SK-N-SH (cell line): ENCODE measurements around the gene THEMIS.
A peak's percentile ranks its signal among the peaks of the same experiment; 100 is the strongest.

Experiments used
- EP300 ChIP-seq, 2 experiments: IDR thresholded peaks; 2 replicates each; pipeline versions ENCODE4 v1.4.0 to v1.6.1; 2012; ENCODE audit warnings: borderline replicate concordance in 1 of 2, low read depth in 1 of 2, low read length in 1 of 2
- EZH2phosphoT487 ChIP-seq: fragments of 200-600 bp; sonication (generic); IDR thresholded peaks from 2 replicates; pipeline ENCODE4 v1.6.1; 2017; ENCODE audit warnings: low read depth, mixed run types, mild to moderate bottlenecking, antibody characterized with exemption, moderate library complexity, borderline replicate concordance
- FOXM1 ChIP-seq: IDR thresholded peaks from 2 replicates; pipeline ENCODE4 v1.4.0; 2012; ENCODE audit warnings: low read depth, mild to moderate bottlenecking
- GABPA ChIP-seq: IDR thresholded peaks from 2 replicates; pipeline ENCODE4 v1.4.0; 2012; ENCODE audit warnings: low read depth, mild to moderate bottlenecking
- MEF2A ChIP-seq: IDR thresholded peaks from 2 replicates; pipeline ENCODE4 v1.4.0; 2012; ENCODE audit warnings: low read depth, borderline replicate concordance
- MXI1 ChIP-seq: IDR thresholded peaks from 2 replicates; pipeline ENCODE4 v1.6.1; 2012; ENCODE audit warnings: mild to moderate bottlenecking, low read depth, low read length, improper control_type of control experiment
- POLR2AphosphoS5 ChIP-seq: IDR thresholded peaks from 2 replicates; pipeline ENCODE4 v1.6.1; 2012; ENCODE audit warnings: low read depth, low read length
- RCOR1 ChIP-seq: fragments of 150-350 bp; IDR thresholded peaks from 2 replicates; pipeline ENCODE4 v1.6.1; 2017; ENCODE audit warnings: antibody characterized with exemption, low read length
- SMC3 ChIP-seq: IDR thresholded peaks from 2 replicates; pipeline ENCODE4 v1.6.1; 2012; ENCODE audit warnings: low read depth, low read length, improper control_type of control experiment
- YY1 ChIP-seq: IDR thresholded peaks from 2 replicates; pipeline ENCODE4 v1.4.0; 2012; ENCODE audit warnings: low read depth, mild to moderate bottlenecking
- TF ChIP-seq, protein P1 (sequence below): fragments of 200-600 bp; sonication (generic); IDR thresholded peaks from 2 replicates; pipeline ENCODE4 v1.6.1; 2017; ENCODE audit warnings: antibody characterized with exemption, mild to moderate bottlenecking, moderate library complexity
- TF ChIP-seq, protein P2 (sequence below): IDR thresholded peaks from 2 replicates; pipeline ENCODE4 v1.6.1; 2012; ENCODE audit warnings: mild to moderate bottlenecking, low read depth, low read length, moderate library complexity

DNA sequence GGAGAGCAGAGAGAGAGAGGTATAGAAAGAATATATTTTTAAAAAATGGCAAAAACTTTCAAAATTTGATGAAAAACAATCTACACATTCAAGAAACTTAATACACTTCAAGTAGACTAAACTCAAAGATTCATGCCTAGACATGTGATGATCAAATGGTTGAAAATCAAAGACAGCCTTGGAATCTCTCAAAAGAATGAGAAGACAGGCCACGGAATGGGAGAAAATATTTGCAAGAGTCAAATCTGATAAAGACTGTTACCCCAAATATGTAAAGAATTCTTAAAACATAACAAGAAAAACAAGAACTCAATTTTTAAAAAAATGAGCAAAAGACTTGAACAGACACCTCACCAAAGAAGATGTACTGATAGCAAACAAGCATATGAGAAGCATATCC lies 49.7 kb downstream of the THEMIS start:
- no peak for TF ChIP-seq EZH2phosphoT487
- TF ChIP-seq MXI1 = no peak
- TF ChIP-seq, protein P1, sequence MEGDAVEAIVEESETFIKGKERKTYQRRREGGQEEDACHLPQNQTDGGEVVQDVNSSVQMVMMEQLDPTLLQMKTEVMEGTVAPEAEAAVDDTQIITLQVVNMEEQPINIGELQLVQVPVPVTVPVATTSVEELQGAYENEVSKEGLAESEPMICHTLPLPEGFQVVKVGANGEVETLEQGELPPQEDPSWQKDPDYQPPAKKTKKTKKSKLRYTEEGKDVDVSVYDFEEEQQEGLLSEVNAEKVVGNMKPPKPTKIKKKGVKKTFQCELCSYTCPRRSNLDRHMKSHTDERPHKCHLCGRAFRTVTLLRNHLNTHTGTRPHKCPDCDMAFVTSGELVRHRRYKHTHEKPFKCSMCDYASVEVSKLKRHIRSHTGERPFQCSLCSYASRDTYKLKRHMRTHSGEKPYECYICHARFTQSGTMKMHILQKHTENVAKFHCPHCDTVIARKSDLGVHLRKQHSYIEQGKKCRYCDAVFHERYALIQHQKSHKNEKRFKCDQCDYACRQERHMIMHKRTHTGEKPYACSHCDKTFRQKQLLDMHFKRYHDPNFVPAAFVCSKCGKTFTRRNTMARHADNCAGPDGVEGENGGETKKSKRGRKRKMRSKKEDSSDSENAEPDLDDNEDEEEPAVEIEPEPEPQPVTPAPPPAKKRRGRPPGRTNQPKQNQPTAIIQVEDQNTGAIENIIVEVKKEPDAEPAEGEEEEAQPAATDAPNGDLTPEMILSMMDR = no peak
- no peak for TF ChIP-seq YY1
- TF ChIP-seq, protein P2, sequence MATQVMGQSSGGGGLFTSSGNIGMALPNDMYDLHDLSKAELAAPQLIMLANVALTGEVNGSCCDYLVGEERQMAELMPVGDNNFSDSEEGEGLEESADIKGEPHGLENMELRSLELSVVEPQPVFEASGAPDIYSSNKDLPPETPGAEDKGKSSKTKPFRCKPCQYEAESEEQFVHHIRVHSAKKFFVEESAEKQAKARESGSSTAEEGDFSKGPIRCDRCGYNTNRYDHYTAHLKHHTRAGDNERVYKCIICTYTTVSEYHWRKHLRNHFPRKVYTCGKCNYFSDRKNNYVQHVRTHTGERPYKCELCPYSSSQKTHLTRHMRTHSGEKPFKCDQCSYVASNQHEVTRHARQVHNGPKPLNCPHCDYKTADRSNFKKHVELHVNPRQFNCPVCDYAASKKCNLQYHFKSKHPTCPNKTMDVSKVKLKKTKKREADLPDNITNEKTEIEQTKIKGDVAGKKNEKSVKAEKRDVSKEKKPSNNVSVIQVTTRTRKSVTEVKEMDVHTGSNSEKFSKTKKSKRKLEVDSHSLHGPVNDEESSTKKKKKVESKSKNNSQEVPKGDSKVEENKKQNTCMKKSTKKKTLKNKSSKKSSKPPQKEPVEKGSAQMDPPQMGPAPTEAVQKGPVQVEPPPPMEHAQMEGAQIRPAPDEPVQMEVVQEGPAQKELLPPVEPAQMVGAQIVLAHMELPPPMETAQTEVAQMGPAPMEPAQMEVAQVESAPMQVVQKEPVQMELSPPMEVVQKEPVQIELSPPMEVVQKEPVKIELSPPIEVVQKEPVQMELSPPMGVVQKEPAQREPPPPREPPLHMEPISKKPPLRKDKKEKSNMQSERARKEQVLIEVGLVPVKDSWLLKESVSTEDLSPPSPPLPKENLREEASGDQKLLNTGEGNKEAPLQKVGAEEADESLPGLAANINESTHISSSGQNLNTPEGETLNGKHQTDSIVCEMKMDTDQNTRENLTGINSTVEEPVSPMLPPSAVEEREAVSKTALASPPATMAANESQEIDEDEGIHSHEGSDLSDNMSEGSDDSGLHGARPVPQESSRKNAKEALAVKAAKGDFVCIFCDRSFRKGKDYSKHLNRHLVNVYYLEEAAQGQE = no peak
- TF ChIP-seq RCOR1 = no peak
- TF ChIP-seq GABPA = no peak
- no peak for TF ChIP-seq MEF2A
- peak in 1 of 2 experiments; percentile 17; a peak in 1 of 4 replicates for TF ChIP-seq EP300 (IDR thresholded peaks at IDR 0.05; ENCODE audit: borderline replicate concordance in 1 of 2, low read depth in 1 of 2, low read length in 1 of 2)
- TF ChIP-seq POLR2AphosphoS5 = no peak
- no peak for TF ChIP-seq FOXM1
- no peak for TF ChIP-seq SMC3
